GM21515 (cell line): ENCODE data around the gene ECSIT.
"Not testable (repeated sequence)": the region's sequence is repeated elsewhere in the genome, so short reads cannot be mapped to it uniquely, and the experiment has no call there.

Source experiments
- ATAC-seq: cut with Tn5 transposase; IDR thresholded peaks from one replicate; pipeline ENCODE4 v1.9.1; 2021; ENCODE audit not compliant: unreplicated experiment

ECSIT gene

DNA sequence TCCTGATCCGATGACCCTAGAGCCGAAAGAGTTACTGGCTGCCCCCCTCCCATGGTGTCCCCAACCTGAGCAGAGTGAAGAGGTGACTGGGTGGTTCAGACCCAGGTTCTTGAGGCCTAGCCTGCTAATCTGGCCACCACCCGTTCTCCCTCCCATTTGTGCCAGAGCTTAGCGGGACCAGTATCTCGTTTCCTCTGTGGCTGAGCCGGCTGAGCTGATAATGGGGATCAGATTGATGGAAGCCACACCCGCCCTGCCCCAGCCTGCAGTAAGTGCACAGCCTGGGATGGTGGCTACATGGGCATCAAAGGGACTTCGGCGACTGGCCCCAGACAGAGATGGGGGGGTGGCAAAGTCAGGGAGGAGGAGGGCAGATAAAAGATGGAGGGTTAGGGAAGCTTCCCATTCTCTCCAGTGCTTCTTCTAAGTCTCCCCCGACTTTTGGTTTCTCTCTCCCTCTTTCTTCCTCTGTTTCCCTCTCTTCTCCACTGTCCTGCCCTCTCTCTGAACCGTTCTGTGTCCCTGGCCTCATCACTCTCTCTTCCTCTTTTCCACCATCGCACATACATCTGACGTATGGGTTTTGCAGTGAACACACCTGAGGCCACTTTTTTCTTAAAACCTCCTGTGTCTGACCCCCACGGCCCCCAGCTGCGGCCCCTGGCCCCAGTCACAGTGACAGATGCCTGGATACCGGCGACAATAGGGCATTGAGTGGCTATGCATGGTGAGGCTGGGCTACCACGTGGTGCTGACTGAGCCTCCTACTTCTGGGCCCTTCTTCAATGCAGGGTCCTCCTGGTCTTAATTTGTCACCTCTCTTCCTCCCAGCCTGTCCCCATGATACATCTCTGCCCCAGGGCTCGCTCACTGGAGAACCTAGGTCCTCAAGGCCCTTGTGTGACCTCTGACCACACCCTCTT, 50.5 kb downstream of the ECSIT start:
- ATAC-seq: no peak

DNA sequence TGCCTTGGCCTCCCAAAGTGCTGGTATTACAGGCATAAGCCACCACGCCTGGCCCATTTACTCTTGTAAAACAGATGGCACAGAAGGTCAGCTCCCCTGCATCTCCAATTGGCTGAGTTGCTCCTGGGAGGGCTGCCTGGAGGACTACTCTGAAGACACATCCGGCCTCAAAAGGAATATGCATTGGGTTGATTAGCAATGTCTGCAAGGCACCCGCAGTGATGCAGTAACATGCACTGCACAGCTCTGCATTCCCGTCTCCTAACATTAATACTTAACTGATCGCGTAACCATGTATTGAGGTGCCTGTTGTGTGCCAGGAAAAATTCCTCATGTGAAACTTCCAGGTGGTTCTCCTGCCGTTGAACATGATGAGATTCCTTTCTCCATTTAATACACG, 53.1 kb downstream of the ECSIT start:
- no peak for ATAC-seq

DNA sequence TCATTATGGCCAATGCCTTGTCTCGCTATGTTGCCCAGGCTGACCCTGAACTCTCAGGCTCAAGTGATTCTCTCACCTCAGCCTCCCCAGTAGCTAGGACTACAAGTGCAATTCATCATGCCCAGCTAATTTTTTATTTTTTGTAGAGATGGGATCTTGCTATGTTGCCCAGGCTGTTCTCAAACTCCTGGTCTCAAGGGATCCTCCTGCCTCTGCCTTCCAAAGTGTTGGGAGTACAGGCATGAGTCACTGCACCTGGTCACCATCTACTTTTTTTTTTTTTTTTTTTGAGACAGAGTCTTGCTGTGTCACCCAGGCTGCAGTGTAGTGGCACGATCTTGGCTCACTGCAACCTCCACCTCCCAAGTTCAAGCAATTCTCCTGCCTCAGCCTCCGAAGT, 53.6 kb downstream of the ECSIT start:
- ATAC-seq: not testable (repeated sequence)

DNA sequence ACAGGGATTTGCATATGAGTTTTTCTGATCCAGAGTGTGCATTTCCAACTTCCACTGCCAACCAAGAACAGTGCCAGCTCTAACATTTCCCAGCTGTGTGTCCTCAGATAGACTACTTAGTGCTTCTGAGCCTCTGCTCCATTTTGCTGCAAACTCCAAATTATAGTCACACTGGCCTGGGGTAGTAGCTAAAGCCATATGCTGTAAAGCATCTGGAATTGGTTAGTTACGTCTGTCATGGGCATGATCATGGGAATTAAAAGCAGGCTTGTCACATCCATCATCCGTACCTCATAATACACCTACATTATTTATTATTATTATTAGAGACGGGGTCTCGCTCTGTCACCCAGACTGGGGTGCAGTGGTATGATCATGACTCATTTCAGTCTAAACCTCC, 55.2 kb downstream of the ECSIT start:
- no peak for ATAC-seq

DNA sequence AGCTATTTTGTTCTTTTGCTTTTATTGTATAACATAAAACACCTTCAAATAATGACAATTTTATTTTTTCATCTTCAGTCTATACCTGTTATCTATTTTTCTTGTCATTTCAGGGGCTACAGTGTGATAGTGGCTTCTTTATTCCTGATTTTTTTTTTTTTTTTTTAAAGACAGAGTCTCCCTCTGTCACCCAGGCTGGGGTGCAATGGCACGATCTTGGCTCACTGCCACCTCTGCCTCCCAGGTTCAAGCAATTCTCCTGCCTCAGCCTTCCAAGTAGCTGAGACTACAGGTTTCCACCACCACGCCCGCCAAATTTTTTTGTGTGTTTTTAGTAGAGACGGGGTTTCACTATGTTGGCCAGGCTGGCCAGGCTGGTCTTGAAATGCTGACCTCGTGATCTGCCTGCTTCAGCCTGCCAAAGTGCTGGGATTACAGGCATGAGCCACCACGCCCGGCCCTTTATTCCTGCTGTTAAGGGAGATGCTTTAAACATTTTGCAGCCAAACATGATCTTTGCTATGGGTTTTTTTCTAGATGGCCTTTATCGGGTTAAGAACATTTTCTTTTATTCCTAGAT, 60.6 kb downstream of the ECSIT start:
- not testable (repeated sequence) for ATAC-seq

DNA sequence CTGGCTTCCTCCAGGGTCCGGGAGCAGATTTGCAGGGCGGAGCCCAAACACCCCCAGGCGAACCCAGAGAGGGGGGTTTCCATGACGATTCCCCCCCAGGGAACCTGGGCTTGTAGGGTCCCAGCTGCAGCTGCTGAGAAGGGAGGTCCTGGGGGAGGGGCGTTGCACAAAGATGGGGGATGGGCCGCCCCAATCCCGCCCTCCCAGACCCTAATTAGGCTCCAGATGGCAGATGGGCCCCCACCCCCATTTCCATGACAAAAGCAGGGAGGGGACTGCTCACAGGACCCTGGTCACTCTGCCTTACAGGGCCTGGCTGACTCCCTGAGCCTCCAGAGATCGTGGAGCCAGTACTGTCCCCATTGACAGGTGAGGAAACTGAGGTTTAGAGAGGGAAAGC, 63.3 kb downstream of the ECSIT start:
- no peak for ATAC-seq

DNA sequence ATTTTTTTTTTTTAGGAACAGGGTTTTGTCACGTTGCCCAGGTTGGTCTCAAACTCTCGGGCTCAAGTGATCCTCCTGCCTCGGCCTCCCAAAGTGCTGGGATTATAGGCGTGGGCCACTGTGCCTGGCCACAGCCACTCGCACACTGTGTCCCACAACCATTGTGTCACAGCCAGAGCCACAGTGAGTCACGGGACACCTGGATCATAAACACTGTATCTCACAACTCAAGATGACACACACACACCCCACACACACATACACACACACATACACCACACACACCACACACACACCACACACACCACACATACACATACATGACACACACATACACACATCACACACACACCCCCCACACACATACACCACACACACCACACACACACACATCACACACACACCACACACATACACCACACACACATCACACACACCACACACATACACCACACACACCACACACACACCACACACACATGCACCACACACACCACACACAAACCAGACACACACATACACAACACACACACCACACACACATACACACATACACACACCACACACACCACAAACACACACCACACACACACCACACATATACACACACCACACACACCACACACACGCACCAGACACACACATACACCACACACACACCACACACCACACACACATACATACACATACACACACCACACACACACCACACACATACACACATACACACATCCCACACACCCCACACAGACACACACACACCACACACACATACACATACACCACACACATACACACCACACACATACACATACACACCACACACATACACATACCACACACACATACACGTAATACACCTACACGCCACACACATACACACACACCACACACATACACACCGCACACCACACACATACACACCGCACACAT, 64.3 kb downstream of the ECSIT start:
- no peak for ATAC-seq

DNA sequence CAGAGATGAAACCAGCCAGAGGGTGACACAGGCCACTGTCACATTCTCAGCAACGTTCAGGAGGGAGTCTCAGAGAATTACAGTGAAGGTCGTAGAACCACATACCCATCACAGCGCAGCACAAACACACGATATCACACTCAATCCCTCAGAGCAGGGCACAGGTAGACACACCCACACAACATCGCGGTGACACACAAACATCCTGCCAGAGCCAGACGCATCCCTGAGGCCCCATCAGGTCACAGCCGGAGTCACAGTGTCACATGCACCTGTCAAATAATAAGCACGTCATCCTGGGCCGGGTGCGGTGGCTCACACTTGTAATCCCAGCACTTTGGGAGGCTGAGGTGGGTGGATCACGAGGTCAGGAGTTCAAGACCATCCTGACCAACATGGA, 65.5 kb downstream of the ECSIT start:
- ATAC-seq: no peak

DNA sequence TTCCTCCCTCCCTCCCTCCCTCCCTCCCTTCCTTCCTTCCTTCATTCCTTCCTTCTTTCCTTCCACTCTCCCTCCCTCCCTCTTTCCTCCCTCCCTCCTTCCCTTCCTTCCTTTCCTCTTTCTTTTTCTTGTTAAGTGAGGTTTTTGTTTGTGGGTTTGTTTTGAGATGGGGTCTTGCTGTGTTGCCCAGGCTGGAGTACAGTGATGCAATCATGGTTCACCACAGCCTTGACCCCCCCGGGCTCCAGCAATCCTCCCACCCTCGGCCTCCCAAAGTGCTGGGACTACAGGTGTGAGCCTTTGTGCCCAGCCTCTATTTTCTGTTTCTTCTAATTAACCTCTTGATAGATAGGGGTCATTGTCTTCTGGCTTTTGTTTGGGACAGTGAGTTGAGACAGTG, 67.5 kb downstream of the ECSIT start:
- ATAC-seq: no peak

DNA sequence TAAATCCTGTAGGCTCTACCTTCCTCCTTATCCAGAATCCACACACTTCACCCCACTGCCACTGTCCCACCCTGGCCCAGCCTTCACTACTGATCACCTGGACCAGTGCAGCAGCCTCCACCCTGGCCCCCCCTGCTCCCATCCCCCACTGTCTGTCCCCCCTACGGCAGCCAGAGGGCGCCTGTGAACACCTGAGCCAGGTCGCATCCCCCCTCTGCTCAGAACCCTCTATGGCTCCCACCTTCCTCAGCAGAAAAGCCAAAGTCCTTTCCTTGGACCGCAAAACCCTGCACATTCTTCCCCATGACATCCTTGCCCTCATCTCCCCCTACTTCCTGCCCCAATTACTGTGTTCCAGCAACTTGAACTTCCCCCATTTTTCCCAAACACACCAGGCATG, 68.7 kb downstream of the ECSIT start:
- ATAC-seq: no peak

DNA sequence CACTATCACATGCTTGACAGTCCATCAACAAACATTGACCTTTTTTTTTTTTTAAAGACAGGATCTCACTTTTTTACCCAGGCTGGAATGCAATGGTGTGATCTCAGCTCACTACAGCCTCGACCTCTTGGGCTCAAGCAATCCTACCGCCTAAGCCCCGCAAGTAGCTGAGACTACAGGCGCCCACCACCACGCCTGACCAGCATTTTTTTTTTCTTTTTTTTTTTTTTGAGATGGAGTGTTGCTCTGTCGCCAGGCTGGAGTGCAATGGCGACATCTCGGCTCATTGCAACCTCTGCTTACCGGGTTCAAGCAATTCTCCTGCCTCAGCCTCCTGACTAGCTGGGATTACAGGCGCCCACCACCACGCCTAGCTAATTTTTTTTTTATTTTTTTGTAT, 70.0 kb downstream of the ECSIT start:
- ATAC-seq: not testable (repeated sequence)

DNA sequence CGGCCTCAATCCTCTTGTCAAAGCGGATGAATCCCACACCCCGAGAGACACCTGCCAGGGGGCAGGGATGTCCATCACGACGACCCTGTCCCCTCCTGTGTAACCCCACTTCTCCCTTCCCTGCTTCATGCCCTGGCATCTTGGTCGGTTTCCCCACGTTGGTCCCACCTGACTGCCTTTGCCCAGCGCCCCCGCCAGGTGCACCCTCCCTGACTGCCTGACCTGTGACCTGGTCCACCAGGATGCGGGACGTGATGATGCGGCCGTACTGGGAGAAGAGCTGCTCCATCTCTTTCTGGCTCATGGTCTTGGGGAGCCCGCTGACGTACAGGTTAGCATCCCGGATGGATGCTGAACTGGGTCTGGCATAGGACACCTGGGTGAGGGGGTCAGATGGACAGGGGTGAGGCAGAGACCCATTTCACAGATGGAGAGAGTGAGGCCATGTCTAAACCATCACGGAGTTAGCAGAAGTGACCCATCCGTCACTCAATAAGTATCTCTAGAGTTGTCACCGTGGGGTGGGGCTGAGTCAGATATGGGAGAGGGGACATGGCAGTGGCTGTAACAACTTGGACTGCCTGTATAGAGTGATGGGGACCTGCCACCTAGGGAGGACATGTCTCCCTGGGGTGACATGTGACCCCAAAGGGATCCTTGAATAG, 70.6 kb downstream of the ECSIT start:
- ATAC-seq: no peak

DNA sequence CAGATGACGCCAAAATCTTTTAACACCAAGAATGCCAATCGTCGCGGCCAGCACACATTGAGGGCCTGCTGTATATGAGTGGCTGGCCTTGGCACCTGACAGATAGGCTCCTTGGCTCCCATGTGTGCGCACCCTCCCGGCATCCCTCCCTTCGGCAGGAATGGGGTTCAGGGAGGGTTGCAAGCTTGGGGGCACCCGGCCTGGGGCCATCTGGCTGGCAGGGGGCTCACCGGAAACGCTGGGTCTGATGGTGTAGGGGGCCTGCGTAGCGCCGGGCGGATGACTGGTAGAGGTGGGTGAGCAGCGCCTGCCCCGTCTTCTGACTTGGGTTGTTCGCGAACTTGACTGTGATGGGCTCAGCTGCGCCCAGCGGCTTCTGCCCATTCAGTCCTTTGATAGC, 71.1 kb downstream of the ECSIT start:
- no peak for ATAC-seq

DNA sequence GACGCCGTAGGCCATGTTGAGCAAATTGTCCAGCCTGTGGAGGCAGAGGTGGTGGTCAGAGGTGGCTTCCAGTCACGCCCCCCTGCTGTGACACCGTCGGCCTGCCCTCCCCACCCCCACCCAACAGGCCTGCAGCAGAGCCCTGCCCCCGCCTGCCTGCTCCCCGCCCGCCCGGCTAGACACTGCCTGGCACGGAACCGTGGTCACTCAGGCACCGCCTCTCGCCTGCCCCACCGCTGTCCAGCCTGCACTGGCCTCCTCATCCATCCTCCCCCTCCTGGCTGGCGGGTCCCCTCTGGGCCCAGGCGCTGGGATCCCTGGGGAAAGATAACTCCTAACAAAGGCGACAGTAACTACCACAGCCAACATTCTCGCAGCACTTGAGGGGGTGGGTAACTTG, 71.8 kb downstream of the ECSIT start:
- no peak for ATAC-seq

DNA sequence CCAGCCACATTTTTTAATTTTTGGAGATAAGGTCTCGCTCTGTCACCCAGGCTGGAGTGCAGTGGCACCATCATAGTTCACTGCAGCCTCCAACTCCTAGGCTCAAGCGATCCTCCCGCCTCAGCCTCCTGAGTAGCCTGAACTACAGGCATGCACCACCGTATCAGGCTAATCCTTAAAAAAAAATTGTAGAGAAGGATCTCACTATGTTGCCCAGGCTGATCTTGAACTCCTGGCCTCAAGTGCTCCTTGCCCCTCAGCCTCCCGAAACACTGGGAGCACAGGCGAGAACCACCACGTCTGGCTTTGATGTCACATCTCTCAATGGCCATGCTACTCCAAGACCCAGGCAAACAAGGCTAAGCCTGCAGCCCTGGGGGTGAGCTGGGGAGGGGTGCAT, 72.3 kb downstream of the ECSIT start:
- no peak for ATAC-seq
